GM19193 (cell line): Measurements from ENCODE around the gene NTM.

Source experiments
- POLR2A ChIP-seq: IDR thresholded peaks from 4 replicates; pipeline ENCODE4 v1.6.1; 2011; ENCODE audit not compliant: insufficient read depth, insufficient read length; ENCODE audit errors: extremely low read depth

Gene NTM

GRCh38 chr11:132087148-132087547 lies 716.7 kb downstream of the NTM start:
- TF ChIP-seq POLR2A: no peak

- no peak for TF ChIP-seq POLR2A
Measured at GRCh38 chr11:132088551-132088950, 718.1 kb downstream of the NTM start.

GRCh38 chr11:132093536-132094259 lies 723.3 kb downstream of the NTM start:
- no peak for TF ChIP-seq POLR2A

GRCh38 chr11:132094598-132094997 lies 724.2 kb downstream of the NTM start:
- TF ChIP-seq POLR2A: no peak

- TF ChIP-seq POLR2A: no peak
Measured at GRCh38 chr11:132095230-132096131, 725.1 kb downstream of the NTM start.

GRCh38 chr11:132096132-132096825 lies 725.9 kb downstream of the NTM start:
- TF ChIP-seq POLR2A: no peak

- no peak for TF ChIP-seq POLR2A
Measured at GRCh38 chr11:132099692-132100091, 729.3 kb downstream of the NTM start.

GRCh38 chr11:132100583-132100982 lies 730.2 kb downstream of the NTM start:
- no peak for TF ChIP-seq POLR2A

GRCh38 chr11:132101881-132102280 lies 731.5 kb downstream of the NTM start:
- TF ChIP-seq POLR2A: no peak

GRCh38 chr11:132103021-132103420 lies 732.6 kb downstream of the NTM start:
- no peak for TF ChIP-seq POLR2A

GRCh38 chr11:132106096-132106982 lies 735.9 kb downstream of the NTM start:
- TF ChIP-seq POLR2A: no peak

- TF ChIP-seq POLR2A: no peak
Measured at GRCh38 chr11:132111316-132111715, 740.9 kb downstream of the NTM start.

- TF ChIP-seq POLR2A: no peak
Measured at GRCh38 chr11:132111838-132112237, 741.4 kb downstream of the NTM start.

- no peak for TF ChIP-seq POLR2A
Measured at GRCh38 chr11:132112846-132113245, 742.4 kb downstream of the NTM start.
